Measurements from ENCODE around the gene UBE2D2. TPM values are rescaled to one million over a fixed set of nuclear protein-coding genes. Genes with fewer than 3 reads are reported as not detected.

The UBE2D2 gene
- total and polyA plus RNA-seq, 2 of the 13 experiments (the other 11 are each of a cell fraction or from before 2014, with no cell fraction given): 79.1 to 109 TPM

DNA sequence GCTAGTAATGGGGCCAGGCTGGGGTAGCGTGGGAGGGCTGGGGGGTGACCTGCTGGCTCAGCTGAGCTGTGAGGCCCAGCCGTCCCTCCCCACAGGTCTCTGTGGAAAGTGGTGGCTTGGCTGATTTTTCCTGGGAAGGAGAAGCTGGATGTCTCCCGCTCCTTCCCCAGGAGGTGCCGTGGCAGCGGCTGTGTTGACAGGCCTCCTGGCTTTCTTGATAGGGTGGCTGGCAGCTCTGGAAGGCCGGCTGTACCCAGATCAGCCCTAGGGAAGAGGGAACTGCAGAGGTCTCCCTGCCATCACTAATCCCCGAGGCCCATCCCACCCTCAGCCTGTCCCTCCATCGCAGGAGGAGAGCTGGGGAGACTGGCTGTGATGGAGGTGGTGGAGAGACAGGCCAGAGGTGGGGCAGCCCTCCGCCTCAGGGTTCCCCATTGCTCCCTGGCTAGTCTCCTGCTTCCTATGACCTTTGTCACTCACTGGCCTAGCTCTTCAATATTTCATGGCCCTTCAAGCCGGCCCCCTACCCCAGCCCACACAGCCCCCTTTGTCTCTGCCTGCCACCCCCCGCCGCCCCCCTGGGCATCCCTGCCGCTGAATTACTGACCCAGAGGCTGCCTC, 93.8 kb downstream of the UBE2D2 start (continued):
- TF ChIP-seq MAF1 (CRISPR knock-in tag; IDR thresholded peaks at IDR 0.05; ENCODE audit: borderline replicate concordance) (no peak), ZNF503 (CRISPR knock-in tag; IDR thresholded peaks at IDR 0.05) (no peak), HNF4G (IDR thresholded peaks at IDR 0.05; ENCODE audit: borderline replicate concordance, low read depth, low read length) (peak; percentile 37; the same call in 1 of the 2 replicates), HNF4G (CRISPR knock-in tag; IDR thresholded peaks at IDR 0.05; ENCODE audit: borderline replicate concordance, low read depth) (no peak), ZNF382 (CRISPR knock-in tag; IDR thresholded peaks at IDR 0.05; ENCODE audit: borderline replicate concordance) (no peak), MTERF4 (CRISPR knock-in tag; IDR thresholded peaks at IDR 0.05) (no peak), TOPORS (CRISPR knock-in tag; IDR thresholded peaks at IDR 0.05) (no peak), SMAD3 (CRISPR knock-in tag; IDR thresholded peaks at IDR 0.05) (no peak)
- TF ChIP-seq, protein P1, sequence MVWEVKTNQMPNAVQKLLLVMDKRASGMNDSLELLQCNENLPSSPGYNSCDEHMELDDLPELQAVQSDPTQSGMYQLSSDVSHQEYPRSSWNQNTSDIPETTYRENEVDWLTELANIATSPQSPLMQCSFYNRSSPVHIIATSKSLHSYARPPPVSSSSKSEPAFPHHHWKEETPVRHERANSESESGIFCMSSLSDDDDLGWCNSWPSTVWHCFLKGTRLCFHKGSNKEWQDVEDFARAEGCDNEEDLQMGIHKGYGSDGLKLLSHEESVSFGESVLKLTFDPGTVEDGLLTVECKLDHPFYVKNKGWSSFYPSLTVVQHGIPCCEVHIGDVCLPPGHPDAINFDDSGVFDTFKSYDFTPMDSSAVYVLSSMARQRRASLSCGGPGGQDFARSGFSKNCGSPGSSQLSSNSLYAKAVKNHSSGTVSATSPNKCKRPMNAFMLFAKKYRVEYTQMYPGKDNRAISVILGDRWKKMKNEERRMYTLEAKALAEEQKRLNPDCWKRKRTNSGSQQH (CRISPR knock-in tag; IDR thresholded peaks at IDR 0.05; ENCODE audit: low read depth): no peak
